H1 (cell line): ENCODE results near the gene XPNPEP3. TPM values are rescaled to one million over a fixed set of nuclear protein-coding genes. Genes with fewer than 3 reads are reported as not detected.

Source experiments
- CTCF ChIA-PET: fragments of 300-600 bp; sonication (Branson Sonifier 250); formaldehyde crosslinking; loops from one replicate; lab custom pipeline; 2021; ENCODE audit not compliant: partially characterized antibody; lab: Charles Lee
- POLR2A ChIA-PET: fragments of 300-600 bp; sonication (Branson Sonifier 250); formaldehyde crosslinking; loops from one replicate; lab custom pipeline; 2021; ENCODE audit warnings: inconsistent platforms; ENCODE audit not compliant: partially characterized antibody; lab: Charles Lee
- DNase-seq, 2 experiments: peaks; one replicate each; pipeline versions ENCODE4 v3.0.0 to v3.0.0-alpha.2; 2010 to 2022; ENCODE audit warnings: low spot score in 2 of 2, low read depth in 1 of 2, mixed read lengths in 1 of 2
- FAIRE-seq: peaks from 2 replicates; lab custom pipeline; 2011; peaks lifted over from hg19 to GRCh38; lab: Jason Lieb, UNC
- H2AFZ ChIP-seq: 2 replicates; pipeline ENCODE4 v1.8.1; 2012; ENCODE audit warnings: low read length, inconsistent platforms
- H2AK5ac ChIP-seq: 2 replicates; pipeline ENCODE4 v1.6.1; 2013; ENCODE audit warnings: low read depth, low read length
- H2BK120ac ChIP-seq: replicated peaks from 2 replicates; pipeline ENCODE3; 2013; ENCODE audit warnings: low read depth, low read length, inconsistent platforms
- H2BK12ac ChIP-seq: 2 replicates; pipeline ENCODE4 v1.6.1; 2013; ENCODE audit warnings: low read depth, low read length
- H2BK15ac ChIP-seq: 2 replicates; pipeline ENCODE4 v1.6.1; 2013; ENCODE audit warnings: low read length
- H2BK20ac ChIP-seq: 2 replicates; pipeline ENCODE4 v1.6.1; 2013; ENCODE audit warnings: low read length
- H2BK5ac ChIP-seq: 2 replicates; pipeline ENCODE4 v1.6.1; 2013; ENCODE audit warnings: low read depth, low read length
- H3K14ac ChIP-seq: 2 replicates; pipeline ENCODE4 v1.6.1; 2013; ENCODE audit warnings: inconsistent platforms; ENCODE audit not compliant: insufficient read length
- H3K18ac ChIP-seq: 2 replicates; pipeline ENCODE4 v1.6.1; 2013; ENCODE audit warnings: low read length; ENCODE audit errors: extremely low read depth
- H3K23ac ChIP-seq: 2 replicates; pipeline ENCODE4 v1.6.1; 2013; ENCODE audit warnings: inconsistent platforms; ENCODE audit not compliant: insufficient read length
- H3K23me2 ChIP-seq: 2 replicates; pipeline ENCODE4 v1.6.1; 2013; ENCODE audit warnings: low read depth, low read length
- H3K27ac ChIP-seq: 2 replicates; pipeline ENCODE4 v1.6.1; 2011; ENCODE audit warnings: low read depth, low read length, inconsistent platforms
- H3K27me3 ChIP-seq, 4 experiments: replicated peaks in 1 of 4; 1 replicate in 1 of 4; 2 replicates in 3 of 4; pipeline versions ENCODE4 v1.6.1 to v1.8.1; 2011 to 2013; ENCODE audit warnings: low read length in 3 of 4, mild to moderate bottlenecking in 3 of 4, inconsistent platforms in 2 of 4, mixed read lengths in 2 of 4, moderate library complexity in 1 of 4; ENCODE audit not compliant: control insufficient read depth in 3 of 4, insufficient read depth in 3 of 4; ENCODE audit errors: extremely low read depth in 1 of 4
- H3K36me3 ChIP-seq, 4 experiments: 2 replicates each; pipeline versions ENCODE4 v1.6.1 to v1.8.1; 2011 to 2013; ENCODE audit warnings: mild to moderate bottlenecking in 4 of 4, low read length in 3 of 4, moderate library complexity in 2 of 4, control low read depth in 1 of 4, inconsistent platforms in 1 of 4; ENCODE audit not compliant: insufficient read depth in 4 of 4, control insufficient read depth in 2 of 4
- H3K4ac ChIP-seq: replicated peaks from 2 replicates; pipeline ENCODE3; 2013; ENCODE audit warnings: low read length, low read depth, mixed read lengths, inconsistent platforms; ENCODE audit not compliant: insufficient read length
- H3K4me1 ChIP-seq, 4 experiments: replicated peaks in 1 of 4; 1 replicate in 1 of 4; 2 replicates in 3 of 4; pipeline versions ENCODE4 v1.6.1 to v1.8.1; 2011 to 2013; ENCODE audit warnings: low read length in 3 of 4, inconsistent platforms in 2 of 4, mixed read lengths in 1 of 4; ENCODE audit not compliant: insufficient read depth in 4 of 4, control insufficient read depth in 3 of 4
- H3K4me2 ChIP-seq, 2 experiments: 2 replicates each; pipeline versions ENCODE4 v1.6.1 to v1.8.1; 2011 to 2013; ENCODE audit warnings: low read depth in 2 of 2, low read length in 2 of 2, control low read depth in 1 of 2, inconsistent platforms in 1 of 2, mild to moderate bottlenecking in 1 of 2; ENCODE audit not compliant: insufficient read depth in 1 of 2
- H3K4me3 ChIP-seq, 4 experiments: fragments of 200-600, 300-600 bp in 1 of 4; sonication (generic), shearing (Covaris generic), sonication (Bioruptor Twin) in 1 of 4; 2 replicates each; pipeline versions ENCODE4 v1.5.1 to v1.8.1; 2011 to 2016; ENCODE audit warnings: low read length in 4 of 4, low read depth in 3 of 4, control low read depth in 2 of 4, inconsistent platforms in 2 of 4, mild to moderate bottlenecking in 2 of 4, mixed read lengths in 1 of 4, moderate library complexity in 1 of 4; ENCODE audit not compliant: insufficient read depth in 2 of 4; ENCODE audit errors: extremely low read depth in 1 of 4
- H3K56ac ChIP-seq: replicated peaks from 2 replicates; pipeline ENCODE3; 2013; ENCODE audit warnings: low read depth, mild to moderate bottlenecking, mixed read lengths, low read length, inconsistent platforms; ENCODE audit not compliant: insufficient read length
- H3K79me1 ChIP-seq: 2 replicates; pipeline ENCODE4 v1.6.1; 2013; ENCODE audit warnings: low read depth, low read length, control low read depth
- H3K79me2 ChIP-seq, 2 experiments: 2 replicates each; pipeline versions ENCODE4 v1.6.1 to v1.8.1; 2012 to 2013; ENCODE audit warnings: low read length in 2 of 2, mild to moderate bottlenecking in 2 of 2, inconsistent platforms in 1 of 2; ENCODE audit not compliant: insufficient read depth in 2 of 2, control insufficient read depth in 1 of 2
- H3K9ac ChIP-seq, 4 experiments: replicated peaks in 1 of 4; 1 replicate in 1 of 4; 2 replicates in 3 of 4; pipeline versions ENCODE4 v1.6.1 to v1.8.1; 2011 to 2013; ENCODE audit warnings: low read depth in 3 of 4, low read length in 3 of 4, control low read depth in 2 of 4, mild to moderate bottlenecking in 2 of 4, moderate library complexity in 2 of 4, inconsistent platforms in 1 of 4; ENCODE audit errors: extremely low read depth in 1 of 4
- H3K9me3 ChIP-seq, 2 experiments: 2 replicates each; pipeline versions ENCODE4 v1.6.1 to v1.8.1; 2012 to 2013; ENCODE audit warnings: mild to moderate bottlenecking in 2 of 2, moderate library complexity in 2 of 2, control low read depth in 1 of 2, inconsistent platforms in 1 of 2, low read depth in 1 of 2, low read length in 1 of 2, mixed read lengths in 1 of 2; ENCODE audit not compliant: insufficient read depth in 2 of 2
- H4K20me1 ChIP-seq, 2 experiments: replicated peaks in 1 of 2; 2 replicates each; pipeline versions ENCODE3 to v1.8.1; 2011 to 2013; ENCODE audit warnings: inconsistent platforms in 2 of 2, low read length in 2 of 2, mild to moderate bottlenecking in 1 of 2; ENCODE audit not compliant: insufficient read depth in 2 of 2, control insufficient read depth in 1 of 2
- H4K5ac ChIP-seq: 2 replicates; pipeline ENCODE4 v1.6.1; 2013; ENCODE audit warnings: low read length, low read depth, mixed read lengths, inconsistent platforms; ENCODE audit not compliant: insufficient read length
- H4K8ac ChIP-seq: 2 replicates; pipeline ENCODE4 v1.8.0; 2013; ENCODE audit warnings: mild to moderate bottlenecking, moderate library complexity, low read length, inconsistent platforms; ENCODE audit not compliant: insufficient read depth; ENCODE audit errors: extremely low read depth
- H4K91ac ChIP-seq: replicated peaks from 2 replicates; pipeline ENCODE3; 2013; ENCODE audit warnings: low read length, mixed read lengths, inconsistent platforms; ENCODE audit not compliant: insufficient read length
- CHD2 ChIP-seq: IDR thresholded peaks from 2 replicates; pipeline ENCODE4 v1.6.1; 2012; ENCODE audit warnings: low read length, improper control_type of control experiment
- CREB1 ChIP-seq: IDR thresholded peaks from 2 replicates; pipeline ENCODE4 v1.6.1; 2012; ENCODE audit warnings: inconsistent platforms
- EGR1 ChIP-seq: IDR thresholded peaks from 2 replicates; pipeline ENCODE4 v1.6.1; 2011; ENCODE audit warnings: low read depth, low read length, borderline replicate concordance
- HDAC6 ChIP-seq: IDR thresholded peaks from one replicate; pipeline ENCODE4 v1.7.1; 2012; ENCODE audit warnings: low read depth, mild to moderate bottlenecking, inconsistent platforms, low read length, moderate library complexity
- KDM5A ChIP-seq: fragments of 200-600 bp; IDR thresholded peaks from 2 replicates; pipeline ENCODE4 v1.7.1; 2012; ENCODE audit warnings: mild to moderate bottlenecking, low read length, inconsistent platforms, mixed read lengths
- POLR2AphosphoS5 ChIP-seq: IDR thresholded peaks from 2 replicates; pipeline ENCODE4 v1.6.1; 2011; ENCODE audit warnings: low read depth, low read length
- SP1 ChIP-seq: IDR thresholded peaks from 2 replicates; pipeline ENCODE4 v1.6.1; 2011; ENCODE audit warnings: low read depth, low read length
- TAF1 ChIP-seq: IDR thresholded peaks from 2 replicates; pipeline ENCODE4 v1.6.1; 2011; ENCODE audit warnings: mild to moderate bottlenecking, low read depth, low read length
- TAF7 ChIP-seq: optimal IDR thresholded peaks from 2 replicates; pipeline ENCODE3; 2011; ENCODE audit warnings: low read depth, mild to moderate bottlenecking, inconsistent platforms, low read length, moderate library complexity, borderline replicate concordance
- WGBS, 2 experiments: shearing (Covaris generic) in 1 of 2; methylation state at CpG; one replicate each; pipeline versions ENCODE4 v1.1.6 to v1.1.7; 2013 to 2015; ENCODE audit warnings: low lambda C conversion rate in 2 of 2, mixed read lengths in 2 of 2, inconsistent platforms in 1 of 2, low coverage in 1 of 2, missing lambda C conversion rate in 1 of 2; ENCODE audit not compliant: insufficient replicate concordance in 2 of 2, insufficient coverage in 1 of 2, insufficient read length in 1 of 2; ENCODE audit errors: extremely low coverage in 1 of 2, missing lambda C conversion rate in 1 of 2; 5-methylcytosine and 5-hydroxymethylcytosine counted together
- polyA plus RNA-seq, 7 experiments: library from polyadenylated mRNA; depleted of rRNA in 3 of 7; stranded (reverse) in 5 of 7; unstranded in 2 of 7; fragments of >200 nt in 5 of 7; fragments of 200-250 nt in 2 of 7; gene quantifications; 1 replicate in 5 of 7; 2 replicates in 1 of 7; 4 replicates in 1 of 7; pipeline versions ENCODE4 v1.2.1 to v1.2.3, GENCODE V29; 2011 to 2013; ENCODE audit warnings: missing spikeins in 2 of 7, mixed read lengths in 2 of 7
- total RNA-seq: library from RNA; stranded (reverse); fragmentation: NEBNext Ultra II Directional; extraction: Animal tissue kit (Norgen Biotek cat#: 25700); gene quantifications from 2 replicates; pipeline ENCODE4 v1.2.1, GENCODE V29; 2021

The XPNPEP3 gene
- total and polyA plus RNA-seq, 2 of the 8 experiments (the other 6 are each of a cell fraction or from before 2014, with no cell fraction given), result 25.8 to 29.2 TPM

GRCh38 chr22:40844951-40845350 lies 12.0 kb upstream of the XPNPEP3 start:
- FAIRE-seq (no peak), DNase-seq (no peak)
- Histone ChIP-seq H3K9ac (no peak overlapping the region), H2BK15ac (no peak overlapping the region), H3K56ac (no peak overlapping the region), H2AK5ac (no peak overlapping the region), H2BK20ac (no peak overlapping the region), H3K36me3 (peaks cover 10 to 86% (median 35%) of the 10 kb centered on the region in 4 experiments), H4K20me1 (peaks cover 2 to 3% of the 10 kb centered on the region in 2 experiments), H4K91ac (no peak overlapping the region), H2BK120ac (no peak overlapping the region), H2AFZ (no peak overlapping the region), H3K4me1 (no peaks in the 10 kb centered on the region), H3K27ac (no peak overlapping the region), H3K4me2 (no peak overlapping the region), H3K79me2 (peaks cover 0 to 56% of the 10 kb centered on the region in 2 experiments; a peak in 2 of 4 replicates), H4K8ac (no peak overlapping the region), H3K27me3 (no peaks in the 10 kb centered on the region), H3K18ac (no peak overlapping the region), H3K79me1 (no peaks in the 10 kb centered on the region), H3K23ac (no peak overlapping the region), H3K23me2 (no peaks in the 10 kb centered on the region), H3K9me3 (no peaks in the 10 kb centered on the region), H3K4ac (no peak overlapping the region), H2BK5ac (no peak overlapping the region), H2BK12ac (no peak overlapping the region), H4K5ac (no peak overlapping the region), H3K4me3 (no peak overlapping the region), H3K14ac (no peak overlapping the region)
- ChIA-PET POLR2A (no interaction called here), CTCF (no interaction called here)
- 91% methylated on average over 3 of the region's 3 CpGs; no CpG with 5 or more reads in 1 of the 2 experiments for WGBS, 2 experiments
- no peak for TF ChIP-seq TAF1
- TF ChIP-seq EGR1, result no peak
- no peak for TF ChIP-seq POLR2AphosphoS5
- TF ChIP-seq HDAC6, result no peak
- TF ChIP-seq CREB1, result no peak
- no peak for TF ChIP-seq KDM5A
- no peak for TF ChIP-seq SP1
- TF ChIP-seq CHD2, result no peak
- TF ChIP-seq TAF7, result no peak
